Upper lobe of right lung (tissue), 1 donor: ENCODE measurements around the gene NTM. TPM values are rescaled to one million over a fixed set of nuclear protein-coding genes. Genes with fewer than 3 reads are reported as not detected.

ENCODE experiments used
- ATAC-seq: fragments of 200-7000 bp; cut with Tn5 transposase; one replicate; pipeline ENCODE4 v1.9.1; 2020; ENCODE audit warnings: mild to moderate bottlenecking, moderate library complexity
- DNase-seq: peaks from one replicate; pipeline ENCODE4 v3.0.0-alpha.2; 2020
- H3K27ac ChIP-seq: fragments of 200-600 bp; one replicate; pipeline ENCODE4 v1.8.0; 2022
- H3K27me3 ChIP-seq: fragments of 200-600 bp; one replicate; pipeline ENCODE4 v1.8.0; 2022; ENCODE audit warnings: mild to moderate bottlenecking
- H3K36me3 ChIP-seq: fragments of 200-600 bp; one replicate; pipeline ENCODE4 v1.8.0; 2022
- H3K4me1 ChIP-seq: fragments of 200-600 bp; one replicate; pipeline ENCODE4 v1.8.0; 2022
- H3K4me3 ChIP-seq: fragments of 200-600 bp; one replicate; pipeline ENCODE4 v1.8.0; 2022; ENCODE audit warnings: mild to moderate bottlenecking
- H3K9me3 ChIP-seq: fragments of 200-600 bp; one replicate; pipeline ENCODE4 v1.8.0; 2022
- CTCF ChIP-seq: fragments of 200-600 bp; IDR thresholded peaks from one replicate; pipeline ENCODE4 v1.8.0; 2022; ENCODE audit warnings: antibody characterized with exemption
- intact Hi-C: fragments of 100-400 bp; cut with DNase I; formaldehyde crosslinking; loops from one replicate; pipeline ENCODE4 v1.11.0; 2022
- total RNA-seq: library from RNA; stranded (reverse); fragmentation: NEBNext Ultra II Directional; extraction: Animal tissue kit (Norgen Biotek cat#: 25700); gene quantifications from one replicate; pipeline ENCODE4 v1.2.1, GENCODE V29; 2021
- donor health status: DM: no; HTN: yes; CAD: no; lungs with severe emphysema.

Gene NTM
- total RNA-seq, 1 donor from 2014 or later = 3.7 TPM

GRCh38 chr11:132122735-132123134 lies 752.3 kb downstream of the NTM start:
- TF ChIP-seq CTCF = no peak
- no peak for ATAC-seq
- no peaks in the 10 kb centered on the region for H3K9me3 ChIP-seq

GRCh38 chr11:132123449-132123848 lies 753.0 kb downstream of the NTM start:
- intact Hi-C loops = no loop called here

More at GRCh38 chr11:132122735-132123134, 752.3 kb downstream of the NTM start:
- intact Hi-C loops = no loop called here
- DNase-seq = no peak
- no peaks in the 10 kb centered on the region for H3K36me3 ChIP-seq
- peaks cover 10% of the 10 kb centered on the region for H3K4me1 ChIP-seq
- H3K27me3 ChIP-seq = peaks cover 6% of the 10 kb centered on the region
- H3K4me3 ChIP-seq = no peak overlapping the region
- H3K27ac ChIP-seq = no peak overlapping the region

GRCh38 chr11:132123854-132124835 lies 753.7 kb downstream of the NTM start:
- no peaks in the 10 kb centered on the region for H3K36me3 ChIP-seq
- no peak overlapping the region for H3K4me3 ChIP-seq
- no peak for TF ChIP-seq CTCF
- intact Hi-C loops = no loop called here
- H3K27ac ChIP-seq = no peak overlapping the region
- ATAC-seq (no peak), DNase-seq (no peak)
- H3K4me1 ChIP-seq = peaks cover 10% of the 10 kb centered on the region
- H3K27me3 ChIP-seq = no peaks in the 10 kb centered on the region
- H3K9me3 ChIP-seq = no peaks in the 10 kb centered on the region

More at GRCh38 chr11:132123449-132123848, 753.0 kb downstream of the NTM start:
- ATAC-seq = no peak
- peaks cover 10% of the 10 kb centered on the region for H3K4me1 ChIP-seq
- H3K4me3 ChIP-seq = no peak overlapping the region
- no peak overlapping the region for H3K27ac ChIP-seq
- DNase-seq = no peak
- H3K36me3 ChIP-seq = no peaks in the 10 kb centered on the region
- H3K27me3 ChIP-seq = no peaks in the 10 kb centered on the region
- no peaks in the 10 kb centered on the region for H3K9me3 ChIP-seq
- no peak for TF ChIP-seq CTCF

GRCh38 chr11:132125988-132126871 lies 755.8 kb downstream of the NTM start:
- Histone ChIP-seq H3K4me3 (peak overlapping the region; percentile 39), H3K4me1 (peaks cover 10% of the 10 kb centered on the region), H3K27ac (no peak overlapping the region), H3K9me3 (no peaks in the 10 kb centered on the region), H3K36me3 (no peaks in the 10 kb centered on the region), H3K27me3 (no peaks in the 10 kb centered on the region)
- intact Hi-C loops = no loop called here
- TF ChIP-seq CTCF = no peak
- ATAC-seq (peak; percentile 14), DNase-seq (no peak)

- ATAC-seq (peak; percentile 35), DNase-seq (no peak)
- Histone ChIP-seq H3K4me3 (peak overlapping the region; percentile 39), H3K27me3 (no peaks in the 10 kb centered on the region), H3K27ac (no peak overlapping the region), H3K36me3 (no peaks in the 10 kb centered on the region), H3K4me1 (peaks cover 10% of the 10 kb centered on the region), H3K9me3 (no peaks in the 10 kb centered on the region)
- intact Hi-C loops = no loop called here
- peak; percentile 39 for TF ChIP-seq CTCF
Observed at GRCh38 chr11:132126973-132127899, 756.8 kb downstream of the NTM start.
